Natural killer cell (primary cell): Measurements from ENCODE around the gene NHERF2. TPM values are rescaled to one million over a fixed set of nuclear protein-coding genes. Genes with fewer than 3 reads are reported as not detected.

Source experiments
- ATAC-seq, 3 donors: fragments of 150-1000 bp in 2 of 3; fragments of 200-7000 bp in 1 of 3; cut with Tn5 transposase; 1 replicate in 1 of 3; 2 replicates in 2 of 3; pipeline ENCODE4 v1.10.0; 2021; ENCODE audit warnings: mild to moderate bottlenecking in 2 of 3, moderate library complexity in 2 of 3
- DNase-seq, 2 donors: peaks; one replicate each; pipeline versions ENCODE4 v3.0.0 to v3.0.0-alpha.2; 2013 to 2021; ENCODE audit warnings: mixed read lengths in 1 of 2
- H3K27ac ChIP-seq: one replicate; pipeline ENCODE4 v1.5.1; 2013; ENCODE audit warnings: mild to moderate bottlenecking, low read length
- H3K27me3 ChIP-seq: one replicate; pipeline ENCODE4 v1.6.1; 2013; ENCODE audit warnings: low read length; ENCODE audit not compliant: control insufficient read depth, insufficient read depth
- H3K36me3 ChIP-seq: one replicate; pipeline ENCODE4 v1.6.1; 2013; ENCODE audit warnings: low read length; ENCODE audit not compliant: control insufficient read depth, insufficient read depth
- H3K4me1 ChIP-seq: one replicate; pipeline ENCODE4 v1.6.1; 2013; ENCODE audit warnings: low read length; ENCODE audit not compliant: control insufficient read depth, insufficient read depth
- H3K4me3 ChIP-seq: one replicate; pipeline ENCODE4 v1.5.1; 2013; ENCODE audit warnings: low read length
- H3K9me3 ChIP-seq: one replicate; pipeline ENCODE4 v1.6.1; 2013; ENCODE audit warnings: low read length; ENCODE audit not compliant: control insufficient read depth, insufficient read depth
- H3K27ac Mint-ChIP-seq, 2 donors: one replicate each; pipeline ENCODE4 v1.8.0; 2022; ENCODE audit warnings: mild to moderate bottlenecking in 2 of 2, mixed read lengths in 2 of 2, moderate library complexity in 1 of 2
- H3K27me3 Mint-ChIP-seq, 2 donors: one replicate each; pipeline ENCODE4 v1.8.0; 2022; ENCODE audit warnings: low read depth in 2 of 2, mixed read lengths in 2 of 2
- H3K36me3 Mint-ChIP-seq: one replicate; pipeline ENCODE4 v1.8.0; 2022; ENCODE audit warnings: mixed read lengths
- H3K4me1 Mint-ChIP-seq, 2 donors: one replicate each; pipeline ENCODE4 v1.8.0; 2022; ENCODE audit warnings: mixed read lengths in 2 of 2
- H3K4me3 Mint-ChIP-seq: one replicate; pipeline ENCODE4 v1.8.0; 2022; ENCODE audit warnings: mild to moderate bottlenecking, moderate library complexity, mixed read lengths
- H3K9me3 Mint-ChIP-seq, 2 donors: one replicate each; pipeline ENCODE4 v1.8.0; 2022; ENCODE audit warnings: mixed read lengths in 2 of 2
- CTCF ChIP-seq: fragments of 200-600 bp; IDR thresholded peaks from one replicate; pipeline ENCODE4 v1.8.0; 2022; ENCODE audit warnings: antibody characterized with exemption
- WGBS: methylation state at CpG from one replicate; pipeline ENCODE4 v1.1.7; 2013; ENCODE audit warnings: missing lambda C conversion rate; ENCODE audit not compliant: insufficient coverage; 5-methylcytosine and 5-hydroxymethylcytosine counted together
- intact Hi-C: fragments of 100-400 bp; cut with micrococcal nuclease; formaldehyde crosslinking; loops from one replicate; pipeline ENCODE4 v1.14.2; 2022
- total RNA-seq, 4 donors: library from RNA; stranded (reverse); fragments of 120-200 nt in 1 of 4; gene quantifications; one replicate each; pipeline versions ENCODE4 v1.2.3 to v1.2.4, GENCODE V29; 2013 to 2022

NHERF2 gene
- total RNA-seq, 3 donors from 2014 or later (not counting 1 experiment from before 2014, with no cell fraction given), result 4.3 to 7.1 (median 5.6) TPM

GRCh38 chr16:2082983-2083364, 56.3 kb downstream of the NHERF2 start:
- Histone ChIP-seq H3K27me3 (no peaks in the 10 kb centered on the region), H3K4me1 (no peaks in the 10 kb centered on the region), H3K27ac (no peak overlapping the region), H3K9me3 (no peaks in the 10 kb centered on the region), H3K4me3 (no peak overlapping the region), H3K36me3 (peaks cover 82% of the 10 kb centered on the region)
- Mint-ChIP-seq H3K4me3 (no peak overlapping the region), H3K36me3 (no peaks in the 10 kb centered on the region), H3K9me3 (no peaks in the 10 kb centered on the region), H3K27me3 (no peaks in the 10 kb centered on the region), H3K27ac (no peak overlapping the region), H3K4me1 (peaks cover 0 to 4% of the 10 kb centered on the region in 2 donors)
- ATAC-seq (no peak), DNase-seq (no peak)
- 80% methylated on average over 15 of the region's 16 CpGs for WGBS
- intact Hi-C loops, result no loop called here
- no peak for TF ChIP-seq CTCF

- ATAC-seq, result no peak
- Histone ChIP-seq H3K9me3 (no peaks in the 10 kb centered on the region), H3K4me1 (no peaks in the 10 kb centered on the region), H3K4me3 (no peak overlapping the region), H3K27me3 (no peaks in the 10 kb centered on the region), H3K36me3 (peaks cover 86% of the 10 kb centered on the region), H3K27ac (no peak overlapping the region)
- H3K27ac Mint-ChIP-seq, result no peak overlapping the region
- H3K27me3 Mint-ChIP-seq, result no peaks in the 10 kb centered on the region
- intact Hi-C loops, result no loop called here
- WGBS, result 95% methylated on average over 19 of the region's 19 CpGs
- DNase-seq, result no peak
- no peak for TF ChIP-seq CTCF
- no peak overlapping the region for H3K4me3 Mint-ChIP-seq
- H3K36me3 Mint-ChIP-seq, result no peaks in the 10 kb centered on the region
- H3K4me1 Mint-ChIP-seq, result peaks cover 0 to 4% of the 10 kb centered on the region in 2 donors
- H3K9me3 Mint-ChIP-seq, result no peaks in the 10 kb centered on the region
Measured at GRCh38 chr16:2083409-2083808, 56.7 kb downstream of the NHERF2 start.

- H3K27me3 ChIP-seq, result no peaks in the 10 kb centered on the region
- ATAC-seq, result no peak
- DNase-seq, result no peak
- H3K36me3 Mint-ChIP-seq, result no peaks in the 10 kb centered on the region
- no peak overlapping the region for H3K27ac Mint-ChIP-seq
- no peak for TF ChIP-seq CTCF
- H3K4me3 Mint-ChIP-seq, result no peak overlapping the region
- H3K9me3 ChIP-seq, result no peaks in the 10 kb centered on the region
- H3K27ac ChIP-seq, result no peak overlapping the region
- intact Hi-C loops, result no loop called here
- no peaks in the 10 kb centered on the region for H3K27me3 Mint-ChIP-seq
- H3K9me3 Mint-ChIP-seq, result no peaks in the 10 kb centered on the region
- H3K4me3 ChIP-seq, result no peak overlapping the region
- no peaks in the 10 kb centered on the region for H3K4me1 ChIP-seq
- 97% methylated on average over 44 of the region's 44 CpGs for WGBS
- H3K36me3 ChIP-seq, result peaks cover 80% of the 10 kb centered on the region
- H3K4me1 Mint-ChIP-seq, result peaks cover 0 to 4% of the 10 kb centered on the region in 2 donors
Measured at GRCh38 chr16:2083876-2084780, 57.4 kb downstream of the NHERF2 start.
